GM18951 (cell line): ENCODE results near the gene BROX.

ENCODE experiments used
- POLR2A ChIP-seq: IDR thresholded peaks from 4 replicates; pipeline ENCODE4 v1.6.1; 2011; ENCODE audit warnings: mild to moderate bottlenecking; ENCODE audit not compliant: insufficient read length, insufficient read depth; ENCODE audit errors: extremely low read depth
- in situ Hi-C: fragments of 300-500 bp; cut with MboI; formaldehyde crosslinking; loops from one replicate; pipeline ENCODE4 v1.12.0; 2022; ENCODE audit warnings: low sequenced_read_pairs, mixed read lengths, inconsistent platforms; ENCODE audit not compliant: unreplicated experiment

The BROX gene

GRCh38 chr1:222706815-222707214, 5.5 kb upstream of the BROX start:
- in situ Hi-C loops: no loop called here
- no peak for TF ChIP-seq POLR2A

- in situ Hi-C loops: no loop called here
Observed at GRCh38 chr1:222709700-222710153, 2.6 kb upstream of the BROX start.

GRCh38 chr1:222711319-222712252, 778 bp upstream of the BROX start:
- TF ChIP-seq POLR2A: peak; percentile 21
- in situ Hi-C loops: no loop called here

More at GRCh38 chr1:222709700-222710153, 2.6 kb upstream of the BROX start:
- no peak for TF ChIP-seq POLR2A

GRCh38 chr1:222713091-222713961, 962 bp downstream of the BROX start:
- in situ Hi-C loops: no loop called here
- peak; percentile 64 for TF ChIP-seq POLR2A

- in situ Hi-C loops: no loop called here
- no peak for TF ChIP-seq POLR2A
Observed at GRCh38 chr1:222716393-222716792, 4.0 kb downstream of the BROX start.

GRCh38 chr1:222728746-222729145, 16.4 kb downstream of the BROX start:
- in situ Hi-C loops: no loop called here
- no peak for TF ChIP-seq POLR2A

GRCh38 chr1:222730866-222731265, 18.5 kb downstream of the BROX start:
- no peak for TF ChIP-seq POLR2A
- in situ Hi-C loops: no loop called here

GRCh38 chr1:222732216-222733159, 20.1 kb downstream of the BROX start:
- no peak for TF ChIP-seq POLR2A
- in situ Hi-C loops: no loop called here

GRCh38 chr1:222734740-222735139, 22.4 kb downstream of the BROX start:
- TF ChIP-seq POLR2A: no peak
- in situ Hi-C loops: no loop called here

- in situ Hi-C loops: no loop called here
- no peak for TF ChIP-seq POLR2A
Observed at GRCh38 chr1:222736470-222736869, 24.1 kb downstream of the BROX start.

- TF ChIP-seq POLR2A: no peak
- in situ Hi-C loops: no loop called here
Observed at GRCh38 chr1:222736972-222737371, 24.6 kb downstream of the BROX start, which contains the start of gene FAM177B. FAM177B (plus strand) TSS chr1:222737202; CDS start chr1:222746546, 9,344 bp downstream.

GRCh38 chr1:222739465-222739864, 27.1 kb downstream of the BROX start:
- no peak for TF ChIP-seq POLR2A
- in situ Hi-C loops: no loop called here
